ENCODE measurements around the gene GTF2F2.
"Not testable (repeated sequence)": the region's sequence is repeated elsewhere in the genome, so short reads cannot be mapped to it uniquely, and the experiment has no call there.

The GTF2F2 gene

GRCh38 chr13:45219123-45219891, 99.0 kb downstream of the GTF2F2 start:
- DNase-seq, result no peak

DNA sequence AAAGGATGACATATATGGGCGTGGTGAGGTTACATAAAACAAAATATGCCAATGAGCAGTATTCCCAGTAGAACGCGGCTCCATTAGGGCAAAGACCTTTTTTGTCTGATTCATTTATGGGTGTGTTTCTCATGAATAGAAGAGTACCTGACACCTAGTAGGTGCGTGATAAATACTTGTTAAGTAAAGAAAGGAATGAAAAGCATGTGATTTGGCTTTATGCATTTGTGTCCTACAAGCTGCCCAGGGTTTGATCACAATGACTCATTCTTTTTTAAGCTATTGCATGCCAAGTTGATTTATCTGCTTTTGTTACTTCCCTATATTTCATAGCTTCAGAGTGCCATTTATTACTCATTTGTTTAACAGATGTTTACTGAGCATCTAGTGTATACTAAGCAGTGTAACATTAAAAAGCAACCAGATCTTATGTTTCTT, 99.6 kb downstream of the GTF2F2 start:
- peak; percentile 90 for DNase-seq

DNA sequence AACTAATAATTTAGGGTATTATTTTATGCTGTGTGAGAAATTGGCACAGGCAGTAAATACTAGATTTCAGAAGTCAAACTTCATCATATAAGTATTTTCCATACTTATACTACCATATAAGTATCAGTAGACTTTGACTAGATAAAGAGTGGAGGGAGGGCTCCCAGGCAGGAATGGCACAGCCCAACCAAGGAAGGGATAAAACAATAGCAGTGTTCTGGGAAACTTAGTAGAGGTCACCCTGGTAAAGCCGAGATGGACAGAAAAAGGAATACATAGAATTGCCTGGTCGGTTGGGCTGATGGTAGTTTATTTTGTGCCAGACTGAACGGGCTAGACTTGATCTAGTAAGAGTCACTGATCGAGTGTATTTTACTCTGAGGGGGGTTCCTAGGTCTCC, 100.1 kb downstream of the GTF2F2 start:
- DNase-seq, result no peak

GRCh38 chr13:45222516-45222915, 102.2 kb downstream of the GTF2F2 start:
- DNase-seq, result no peak

- DNase-seq, result no peak
Observed at GRCh38 chr13:45222919-45223318, 102.6 kb downstream of the GTF2F2 start.

- DNase-seq, result no peak
Observed at GRCh38 chr13:45224176-45224575, 103.9 kb downstream of the GTF2F2 start.

GRCh38 chr13:45225370-45225769, 105.1 kb downstream of the GTF2F2 start:
- peak; percentile 12 for DNase-seq

DNA sequence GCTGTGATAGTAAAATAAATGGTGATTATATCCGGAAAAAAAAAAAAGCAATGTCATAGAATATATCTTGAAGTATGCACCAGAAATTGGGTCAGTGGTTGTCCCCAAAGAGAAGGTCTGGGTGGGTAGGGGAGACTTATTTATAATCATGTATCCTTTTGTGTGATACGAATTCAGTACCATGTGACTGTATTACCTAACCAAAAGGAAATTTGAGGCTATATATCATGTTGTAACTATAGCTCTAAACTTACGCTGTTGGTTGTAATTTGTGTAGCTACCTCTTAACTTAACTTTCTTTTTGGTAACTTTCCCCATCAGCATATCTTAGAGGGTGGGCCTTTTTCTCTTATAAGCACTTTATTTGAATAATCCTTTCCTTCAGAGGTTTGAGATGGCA, 105.7 kb downstream of the GTF2F2 start:
- no peak for DNase-seq

GRCh38 chr13:45228002-45228401, 107.7 kb downstream of the GTF2F2 start:
- no peak for DNase-seq

GRCh38 chr13:45229172-45229571, 108.9 kb downstream of the GTF2F2 start:
- DNase-seq, result no peak

GRCh38 chr13:45231305-45231704, 111.0 kb downstream of the GTF2F2 start:
- DNase-seq, result no peak

GRCh38 chr13:45231722-45232121, 111.4 kb downstream of the GTF2F2 start:
- no peak for DNase-seq

DNA sequence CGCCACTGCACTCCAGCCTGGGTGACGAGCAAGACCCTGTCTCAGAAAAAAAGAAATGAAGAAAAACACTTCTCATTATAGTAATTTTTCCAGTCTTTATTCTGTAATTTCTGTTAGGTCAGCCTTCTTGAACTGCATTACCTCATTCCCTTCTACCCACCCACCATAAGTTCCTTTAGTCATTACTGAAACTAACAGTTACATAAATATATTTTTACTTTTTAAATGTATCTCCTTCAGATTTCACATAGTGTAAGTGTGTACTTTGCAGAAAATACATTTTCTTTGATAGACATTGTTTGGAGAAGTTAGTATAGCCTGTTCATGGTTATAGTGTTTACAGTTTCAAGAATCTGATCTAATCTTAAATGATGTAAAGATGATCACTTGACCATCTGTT, 112.3 kb downstream of the GTF2F2 start:
- DNase-seq, result no peak

DNA sequence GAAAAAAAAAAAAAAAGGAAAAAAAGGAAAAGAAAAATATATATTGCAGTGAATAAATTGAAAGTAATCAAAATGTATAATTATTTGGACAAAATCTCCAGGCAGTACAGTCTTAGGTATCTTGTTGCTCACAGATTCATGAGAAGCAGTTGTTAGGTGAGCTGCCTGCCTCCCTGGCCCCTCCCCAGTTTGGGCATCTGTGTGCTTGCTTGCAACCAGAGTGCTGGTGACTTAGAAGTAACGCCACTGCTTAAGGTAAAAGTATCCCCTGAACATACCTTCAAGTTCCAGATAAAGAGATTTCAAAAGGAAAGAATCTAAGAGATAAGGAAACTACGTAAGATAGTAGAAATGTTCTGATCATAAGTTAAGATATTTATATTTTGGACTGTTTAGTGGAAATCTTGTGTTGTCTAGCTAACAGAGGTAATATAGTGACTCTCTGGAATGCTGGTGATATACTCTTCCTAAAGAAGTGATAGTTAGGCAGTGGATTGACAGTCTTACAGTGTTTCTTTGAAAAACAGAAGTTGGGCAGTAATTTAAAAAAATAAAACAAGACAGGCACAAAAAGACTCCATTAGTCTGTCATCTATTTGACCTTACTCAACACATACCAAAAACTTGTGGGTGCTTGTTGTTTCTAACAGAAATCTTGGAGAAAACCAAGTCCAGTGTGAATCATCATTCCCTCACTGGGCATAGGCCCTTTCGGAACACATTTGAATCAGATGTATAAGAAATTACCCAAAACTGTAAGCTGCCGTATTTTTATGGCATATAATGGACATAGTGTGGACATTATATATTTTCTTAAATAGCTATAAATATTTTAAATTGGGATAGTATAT, 118.9 kb downstream of the GTF2F2 start:
- DNase-seq, result no peak

- DNase-seq, result no peak
Observed at GRCh38 chr13:45240143-45240542, 119.8 kb downstream of the GTF2F2 start.

DNA sequence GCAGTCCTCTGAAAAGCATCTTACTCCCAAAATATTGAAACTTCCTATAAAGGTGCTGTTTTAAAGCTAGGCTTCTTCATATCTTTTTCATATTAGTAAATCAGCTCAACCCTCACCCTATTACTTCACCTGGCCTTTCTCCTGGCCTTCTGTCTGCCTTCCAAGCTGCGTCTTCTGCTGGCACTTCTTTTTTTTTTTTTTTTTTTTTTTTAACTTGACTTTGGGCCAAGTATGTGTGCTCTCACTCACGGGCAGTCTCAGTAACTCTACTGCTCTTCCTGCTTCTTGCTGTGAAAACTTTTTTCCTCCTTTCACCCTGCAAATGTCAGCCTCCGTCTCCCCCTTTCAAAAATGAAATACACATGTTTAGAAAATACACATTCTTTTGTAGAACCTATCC, 121.8 kb downstream of the GTF2F2 start:
- no peak for DNase-seq

- DNase-seq, result no peak
Observed at GRCh38 chr13:45242524-45242923, 122.2 kb downstream of the GTF2F2 start.

GRCh38 chr13:45243077-45243476, 122.8 kb downstream of the GTF2F2 start:
- DNase-seq, result no peak

- DNase-seq, result not testable (repeated sequence)
Observed at GRCh38 chr13:45244736-45245135, 124.4 kb downstream of the GTF2F2 start.

DNA sequence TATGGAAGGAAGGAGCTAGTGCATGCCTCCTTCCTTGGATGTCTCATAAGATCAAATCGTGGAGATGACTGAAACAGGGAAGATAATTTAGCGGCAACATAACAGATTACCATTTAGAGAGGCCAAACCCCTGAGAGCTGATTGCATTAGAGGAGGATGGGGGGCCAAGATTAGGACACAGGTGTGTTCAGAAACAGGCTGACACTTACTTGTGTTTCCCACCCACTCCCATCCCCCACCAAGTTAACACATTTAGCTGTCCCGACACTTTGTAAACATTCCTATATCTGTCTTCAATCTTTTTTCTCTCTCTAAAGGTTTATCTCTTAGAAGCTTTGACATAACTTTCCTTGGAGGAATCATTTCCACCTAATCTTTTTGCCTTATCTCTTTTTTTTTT, 129.4 kb downstream of the GTF2F2 start:
- no peak for DNase-seq

GRCh38 chr13:45254396-45254795, 134.1 kb downstream of the GTF2F2 start:
- DNase-seq, result no peak

GRCh38 chr13:45255247-45255987, 135.1 kb downstream of the GTF2F2 start:
- DNase-seq, result no peak

DNA sequence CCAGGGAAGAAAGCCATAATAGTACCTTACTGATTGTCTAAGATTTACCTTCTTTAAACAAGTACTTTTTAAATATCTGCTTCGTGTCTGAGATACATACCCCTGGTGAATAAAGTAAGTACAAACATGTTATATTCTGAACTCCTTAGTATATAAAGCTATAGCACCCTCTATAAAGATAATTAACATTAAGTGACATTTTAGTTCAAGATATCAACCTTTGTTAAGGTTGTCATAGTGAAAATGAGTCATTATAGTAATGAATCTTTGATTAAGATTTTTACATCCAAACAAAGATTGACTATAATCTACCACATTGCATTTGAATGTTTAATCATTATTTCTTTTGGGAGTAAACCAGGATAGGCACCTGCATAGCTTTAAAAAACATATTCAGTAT, 135.9 kb downstream of the GTF2F2 start:
- no peak for DNase-seq

Data from MV-4-11 (cell line).